GM18507 (cell line): Measurements from ENCODE around the gene MLYCD.
A peak's percentile ranks its signal among the peaks of the same experiment; 100 is the strongest.

Experiments used
- DNase-seq: peaks from one replicate; pipeline ENCODE4 v3.0.0; 2011; ENCODE audit warnings: low read depth; ENCODE audit not compliant: insufficient read length; ENCODE audit errors: extremely low spot score
- FAIRE-seq: peaks from 2 replicates; lab custom pipeline; 2011; peaks lifted over from hg19 to GRCh38; lab: Jason Lieb, UNC

The MLYCD gene

GRCh38 chr16:83923581-83924365, 24.9 kb downstream of the MLYCD start:
- DNase-seq (no peak), FAIRE-seq (no peak)

DNA sequence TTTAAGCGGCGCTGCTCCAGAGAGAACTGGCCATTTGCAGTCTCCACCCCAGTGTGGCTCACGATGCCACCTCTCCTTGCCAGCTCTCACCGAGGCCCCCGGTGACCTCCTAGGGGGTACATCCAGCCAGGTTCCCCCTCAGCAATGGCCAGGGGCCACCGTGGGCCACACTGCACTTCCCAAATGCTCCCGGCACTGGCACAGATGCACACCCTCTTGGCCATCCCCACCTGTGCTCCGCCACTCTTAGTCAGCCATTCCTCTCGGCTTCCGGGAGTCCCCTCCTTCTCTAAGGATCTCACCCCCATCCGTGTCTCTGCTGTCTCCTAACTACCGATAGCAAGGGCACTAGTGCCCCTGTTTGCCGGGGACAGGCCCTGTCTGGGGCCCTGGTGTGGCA, 25.8 kb downstream of the MLYCD start:
- no peak for FAIRE-seq

DNA sequence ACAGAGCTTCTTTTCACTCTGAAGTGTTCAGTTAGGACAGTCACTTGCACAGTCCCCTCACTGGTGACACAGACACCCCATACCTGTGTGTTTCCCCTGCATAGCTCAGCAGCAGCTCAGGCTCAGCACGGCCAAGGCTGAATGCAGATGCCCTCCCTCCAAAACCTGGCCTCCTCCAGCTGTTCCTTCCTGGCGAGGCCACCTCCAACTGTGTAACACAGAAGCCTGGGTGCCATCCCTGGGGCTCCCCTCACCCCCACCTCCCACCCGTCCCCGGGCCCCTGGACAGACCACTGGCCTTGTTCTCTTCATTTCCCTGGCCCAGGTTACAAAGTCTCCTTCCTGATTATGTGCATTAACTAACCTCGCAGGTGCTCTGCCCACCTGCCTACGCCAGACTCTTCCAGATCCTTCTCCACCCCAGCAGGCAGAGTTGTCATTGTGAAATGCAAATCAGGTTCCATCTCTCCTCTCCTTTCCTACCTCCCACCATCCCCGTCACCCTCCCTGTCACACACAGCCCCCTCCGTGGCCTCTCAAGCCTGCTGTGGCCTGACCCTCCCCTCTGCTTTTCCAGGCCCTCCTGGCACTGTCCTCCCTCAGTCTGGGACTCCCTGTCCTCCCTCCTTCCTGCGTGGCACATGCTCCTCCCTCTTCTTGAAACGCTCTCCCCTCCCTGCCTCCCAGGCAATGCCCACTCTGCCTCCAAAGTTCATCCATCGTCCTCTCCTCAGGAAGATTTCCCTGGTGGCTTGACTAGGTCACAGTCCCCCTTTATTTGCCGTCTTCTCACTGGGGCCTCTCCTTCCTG, 26.4 kb downstream of the MLYCD start:
- FAIRE-seq (no peak), DNase-seq (no peak)

More for the DNA sequence above, 25.8 kb downstream of the MLYCD start:
- DNase-seq, result no peak

DNA sequence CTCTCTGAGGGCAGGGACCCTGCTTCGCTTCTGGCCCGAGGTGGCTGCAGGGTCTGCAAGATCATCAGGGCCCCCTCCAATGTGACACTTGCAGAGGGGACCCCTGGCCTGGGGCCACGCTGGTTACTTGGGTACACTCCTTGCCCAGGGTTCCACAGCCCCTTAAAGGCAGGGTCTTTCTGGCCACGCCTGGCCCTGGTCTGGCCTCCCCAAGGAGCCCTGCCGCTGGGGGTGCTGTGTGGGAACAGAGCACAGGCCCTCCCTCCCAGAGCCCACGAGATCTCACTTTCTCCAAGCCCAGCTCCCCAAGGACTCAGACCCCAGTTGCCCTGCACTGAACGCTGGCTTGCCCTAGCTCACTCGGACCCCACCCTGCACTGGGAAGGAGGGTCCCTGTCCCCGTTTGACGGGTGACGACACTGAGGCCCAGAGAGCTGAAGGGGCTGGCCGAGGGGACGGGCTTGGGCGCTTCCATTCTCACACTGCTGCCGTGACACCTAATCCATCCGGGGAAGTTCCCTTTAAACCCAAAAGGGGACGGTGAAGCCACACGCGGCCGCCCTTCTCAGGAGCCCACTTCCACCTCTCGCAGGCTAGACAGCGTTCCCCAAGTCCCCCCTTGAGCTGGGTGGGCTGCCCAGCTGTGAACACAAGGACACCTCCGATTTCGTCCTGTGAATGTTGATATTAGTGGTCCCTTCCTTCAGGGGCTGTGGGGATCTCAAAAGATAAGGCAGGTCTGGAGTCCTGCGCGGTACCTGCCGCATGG, 27.2 kb downstream of the MLYCD start:
- DNase-seq, result no peak
- FAIRE-seq, result no peak

DNA sequence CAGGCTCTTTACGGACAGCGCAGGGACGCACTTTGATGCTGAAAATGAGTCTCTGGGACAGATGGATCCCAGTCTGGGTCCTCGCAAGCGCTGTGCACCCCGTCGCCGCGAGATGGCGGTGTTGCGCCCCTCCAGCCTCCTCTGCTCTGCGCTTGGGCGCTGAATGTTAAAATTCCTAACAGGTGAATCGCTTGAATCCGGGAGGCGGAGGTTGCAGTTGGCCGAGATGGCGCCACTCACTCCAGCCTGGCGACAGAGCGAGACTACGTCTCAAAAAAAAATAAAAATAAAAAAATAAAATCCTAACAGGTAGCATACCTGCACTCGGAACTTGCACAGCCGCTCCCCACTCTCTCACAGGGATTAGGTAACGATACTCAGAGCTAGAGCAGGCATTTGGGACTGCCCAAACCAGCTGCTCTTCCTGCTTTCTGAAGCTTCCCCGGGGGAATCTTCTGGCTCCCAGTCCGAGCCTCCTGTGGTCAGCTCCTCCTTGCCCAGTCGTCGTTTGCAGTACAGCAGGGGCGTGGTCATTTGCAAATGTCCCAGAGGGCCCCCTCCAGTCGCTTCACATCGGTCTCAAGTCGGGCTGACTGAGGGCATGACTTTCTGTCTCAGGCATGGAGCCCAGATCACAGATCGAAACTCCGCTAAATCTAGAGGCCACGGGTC, 27.9 kb downstream of the MLYCD start:
- FAIRE-seq, result peak; percentile 65

DNA sequence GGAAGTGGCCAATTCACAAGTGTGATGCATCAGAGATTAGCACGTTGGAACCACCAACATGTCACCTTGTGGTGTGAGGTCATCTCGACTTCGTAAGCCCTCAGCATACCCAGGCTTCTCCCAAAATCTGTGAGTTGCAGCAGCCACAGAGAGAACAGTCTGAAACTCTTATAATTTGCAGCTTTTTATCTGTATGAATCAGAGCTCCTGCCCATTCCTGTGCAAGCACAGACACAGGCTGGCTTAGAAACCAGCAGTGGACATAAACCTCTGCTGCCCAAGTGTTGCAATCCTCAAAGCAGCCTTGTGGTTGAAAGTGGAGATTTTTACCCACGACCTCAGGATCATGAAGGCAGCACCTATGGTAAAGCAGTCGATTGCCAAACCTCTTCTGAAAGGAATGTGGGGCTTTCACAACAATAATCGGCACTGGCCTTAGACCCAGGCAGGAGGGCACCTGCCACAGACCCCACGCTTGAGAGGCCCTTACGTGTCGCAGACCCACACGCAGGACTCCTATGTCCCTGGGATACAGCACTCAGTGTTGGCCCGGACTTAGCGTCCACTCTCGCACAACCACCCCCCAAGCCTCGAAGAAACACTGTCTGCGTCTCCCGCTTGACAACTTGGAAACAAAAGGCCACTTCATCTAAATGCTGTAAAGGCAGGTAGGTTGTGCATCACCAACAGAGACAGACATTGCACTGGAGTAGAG, 29.6 kb downstream of the MLYCD start:
- DNase-seq, result no peak
- no peak for FAIRE-seq

More for the DNA sequence above, 27.9 kb downstream of the MLYCD start:
- DNase-seq, result peak; percentile 68

- DNase-seq (no peak), FAIRE-seq (no peak)
These were observed 31.1 kb downstream of the MLYCD start for GRCh38 chr16:83929811-83930555.

DNA sequence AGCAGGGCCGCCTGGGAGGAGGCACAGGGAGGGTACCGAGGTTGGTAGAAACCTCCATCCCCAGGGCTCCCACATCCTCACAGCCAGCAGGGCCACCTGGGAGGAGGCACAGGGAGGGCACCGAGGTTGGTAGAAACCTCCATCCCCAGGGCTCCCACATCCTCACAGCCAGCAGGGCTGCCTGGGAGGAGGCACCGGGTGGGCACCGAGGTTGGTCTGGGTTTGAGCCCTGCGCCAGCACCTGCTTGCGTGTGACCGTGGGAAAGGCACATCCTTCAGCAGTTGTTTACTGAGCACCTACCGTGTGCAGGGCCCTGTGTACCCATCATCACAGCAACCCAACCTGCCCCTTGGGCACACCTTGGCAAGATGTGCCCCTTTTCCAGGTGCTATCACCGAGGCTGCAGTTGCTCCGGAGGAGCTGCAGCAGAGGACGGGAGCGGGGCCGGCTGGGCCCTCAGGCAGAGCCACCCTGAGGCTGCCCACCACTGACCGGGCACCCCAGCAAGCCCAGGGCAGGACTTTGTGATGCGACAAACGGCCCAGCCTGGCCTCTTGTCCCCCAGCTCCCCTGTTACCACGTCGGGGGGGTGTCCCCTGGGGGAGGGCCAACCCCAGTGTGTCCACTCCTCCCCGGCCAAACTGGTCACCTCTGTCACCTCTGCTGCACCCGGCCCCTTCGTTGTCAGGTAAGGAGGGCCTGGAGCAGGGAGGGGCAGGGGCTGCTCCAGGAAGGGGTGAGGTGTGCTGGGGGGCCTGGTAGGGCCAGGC, 32.0 kb downstream of the MLYCD start:
- FAIRE-seq, result no peak

DNA sequence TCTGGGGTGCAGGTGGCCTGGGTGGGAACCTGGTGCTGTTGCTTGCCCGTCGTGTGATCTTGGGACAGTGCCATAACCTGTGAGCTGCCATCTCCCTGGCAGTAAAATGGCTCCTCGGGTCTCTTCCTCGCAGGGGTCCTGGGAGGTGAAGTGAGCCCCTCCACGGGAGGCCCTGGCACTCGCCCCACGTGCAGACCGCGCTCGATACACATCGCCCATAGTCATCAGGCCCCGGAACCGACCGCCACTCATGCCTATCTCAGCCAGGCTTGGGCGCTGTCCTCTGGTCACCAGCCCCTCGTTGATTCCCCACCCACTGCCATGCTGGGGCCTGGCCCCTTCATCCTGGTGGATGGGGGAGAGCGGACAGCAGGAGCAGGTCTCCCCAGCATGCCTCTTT, 32.6 kb downstream of the MLYCD start:
- DNase-seq (no peak), FAIRE-seq (no peak)

More for the DNA sequence above, 32.0 kb downstream of the MLYCD start:
- no peak for DNase-seq

GRCh38 chr16:83932304-83932703, 33.4 kb downstream of the MLYCD start:
- no peak for DNase-seq
- FAIRE-seq, result no peak

DNA sequence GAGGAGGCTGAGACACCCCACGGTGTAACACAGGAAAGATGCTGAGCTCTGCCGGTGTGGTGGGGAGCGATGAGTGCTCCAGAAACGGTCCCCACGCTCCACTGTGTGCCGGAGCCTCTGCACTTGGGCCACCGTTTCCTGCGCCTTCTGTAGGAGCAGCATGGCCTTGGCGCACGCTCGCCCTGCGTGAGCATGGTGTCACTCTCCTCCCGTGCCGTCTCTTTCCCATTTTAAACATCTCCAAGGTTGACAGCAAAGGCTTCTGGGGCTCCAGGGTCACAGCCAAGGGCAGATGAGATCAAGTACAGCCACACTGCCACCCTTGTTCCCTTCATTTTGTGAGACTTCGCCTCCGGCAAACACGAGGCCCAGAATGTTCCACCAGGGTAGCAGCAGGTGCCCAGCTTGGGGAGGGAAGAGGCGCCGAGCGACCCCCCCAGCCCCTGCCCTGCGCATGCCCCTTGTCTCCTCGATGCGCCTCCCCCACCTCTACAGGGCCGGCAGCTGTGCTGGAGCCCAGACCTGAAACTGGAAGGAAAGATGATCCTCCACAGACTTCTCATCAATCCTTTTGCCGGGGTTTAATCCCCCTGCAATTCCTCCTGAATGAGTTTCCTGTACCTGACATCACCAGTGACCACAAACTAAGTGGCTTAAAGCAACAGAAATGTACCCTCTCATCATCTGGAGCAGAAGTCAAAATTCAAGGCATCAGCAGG, 34.2 kb downstream of the MLYCD start:
- no peak for FAIRE-seq
- no peak for DNase-seq

DNA sequence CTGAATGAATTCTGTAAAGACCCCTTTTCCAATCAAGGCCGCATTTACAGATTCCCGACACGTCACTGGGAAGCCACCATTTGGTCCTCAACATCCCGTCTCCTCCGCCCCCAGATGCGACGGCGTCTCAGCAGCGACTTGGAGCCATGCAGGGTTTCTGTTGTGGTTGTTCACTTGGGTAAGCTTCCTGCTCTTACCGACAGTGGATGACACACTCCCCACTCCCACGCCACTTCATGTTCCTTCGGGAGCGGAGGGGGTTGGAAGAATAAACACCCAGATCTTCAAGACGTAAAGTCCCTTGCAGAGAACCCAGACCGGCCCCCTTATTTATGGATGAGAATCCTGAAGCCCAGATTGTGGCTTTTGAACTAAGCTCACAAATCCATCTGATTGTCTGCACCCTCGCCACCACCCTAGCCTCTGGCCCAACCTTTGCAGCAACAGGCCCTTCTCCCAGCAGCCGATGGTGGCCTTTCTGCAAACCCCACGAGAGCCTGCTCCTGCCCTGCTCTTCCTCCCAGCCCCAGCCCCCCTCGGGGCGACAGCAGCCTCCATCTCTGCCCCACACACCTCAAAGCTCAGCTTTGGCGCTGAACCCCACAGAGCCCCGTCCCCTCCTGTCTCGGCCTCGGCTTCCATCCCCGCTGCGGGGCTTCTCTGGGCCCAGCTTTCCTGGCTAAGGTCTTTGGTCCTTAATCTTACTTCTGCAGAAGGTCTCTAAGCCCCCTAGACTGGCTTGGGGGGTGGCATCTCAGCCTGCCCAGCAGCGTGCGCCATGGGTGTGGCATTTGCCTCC, 35.2 kb downstream of the MLYCD start:
- DNase-seq, result no peak
- no peak for FAIRE-seq

DNA sequence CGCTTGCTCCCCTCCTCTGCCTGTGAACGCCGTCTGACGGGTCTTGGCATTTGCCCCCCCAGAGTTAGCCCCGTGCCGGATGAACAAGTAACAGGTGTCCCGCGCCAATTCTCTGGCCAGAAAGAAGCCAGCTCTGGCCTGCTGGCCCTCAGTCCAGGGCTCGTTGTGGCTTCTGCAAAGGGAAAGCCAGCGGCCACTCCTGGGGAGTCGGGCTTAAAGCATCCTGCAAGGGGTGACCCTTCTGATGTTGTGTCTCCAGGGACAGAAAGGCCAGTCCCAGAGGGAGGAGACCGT, 35.7 kb downstream of the MLYCD start:
- FAIRE-seq, result no peak

DNA sequence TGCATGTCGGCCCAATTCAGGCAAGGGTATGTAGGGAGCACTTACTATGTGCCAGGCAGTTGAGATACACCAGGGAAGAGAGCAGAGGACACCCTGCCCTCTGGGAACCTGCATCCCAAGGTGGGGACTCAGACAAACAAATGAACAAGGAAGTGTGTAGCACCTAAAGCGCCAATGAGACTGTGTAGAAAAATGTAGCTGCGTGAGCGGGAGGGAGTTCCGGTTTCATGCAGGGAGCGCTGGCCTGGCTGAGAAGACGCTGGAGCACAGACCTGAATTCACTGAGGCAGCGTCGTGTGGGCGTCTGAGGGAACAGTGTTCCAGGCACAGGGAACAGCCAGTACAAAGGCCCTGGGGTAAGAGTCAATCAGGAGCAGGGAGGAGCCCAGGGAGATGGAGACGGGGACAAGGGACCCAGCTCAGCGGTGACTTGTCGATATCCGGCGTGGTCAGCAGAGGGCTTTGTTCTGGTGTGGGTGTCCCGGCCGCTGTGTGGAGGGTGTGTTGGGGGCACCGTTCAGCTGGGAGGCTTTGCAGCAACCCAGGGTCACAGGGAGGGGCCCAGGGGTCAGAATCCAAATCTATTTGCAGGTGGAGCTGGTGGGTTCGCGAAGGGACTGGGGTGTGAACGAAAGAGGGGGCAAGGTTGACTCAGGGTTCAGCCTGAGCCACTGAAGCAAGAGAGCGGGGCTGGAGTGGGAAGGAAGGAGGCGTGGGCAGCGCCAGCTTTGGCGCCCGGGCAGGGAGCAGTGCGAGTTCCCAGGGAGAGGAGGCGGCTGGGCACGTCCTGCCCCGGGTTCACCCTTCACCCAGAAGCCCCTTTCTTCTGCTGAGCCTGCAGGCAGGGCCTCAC, 36.3 kb downstream of the MLYCD start:
- DNase-seq (no peak), FAIRE-seq (no peak)

More for the DNA sequence above, 35.7 kb downstream of the MLYCD start:
- no peak for DNase-seq

DNA sequence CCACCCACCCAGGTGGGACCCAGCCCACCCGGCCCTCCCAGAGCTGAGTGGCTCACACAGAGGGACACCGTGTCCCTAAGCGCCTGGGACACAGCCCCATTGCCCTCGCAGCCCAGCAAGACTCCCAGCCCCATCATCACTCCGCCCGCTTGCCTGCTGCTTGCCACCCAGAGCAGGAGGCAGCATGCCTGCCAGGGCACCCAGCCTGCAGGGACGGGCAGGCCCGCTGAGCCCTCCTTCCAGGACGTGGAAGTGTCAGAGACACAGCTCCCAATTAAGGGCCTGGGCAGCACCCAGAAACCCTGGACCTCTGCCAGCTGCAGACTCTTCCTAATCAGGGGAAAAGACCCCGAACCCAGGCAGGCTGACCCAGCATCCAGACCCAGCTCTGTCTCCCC, 36.9 kb downstream of the MLYCD start:
- DNase-seq (no peak), FAIRE-seq (no peak)
